ENCODE measurements around the gene LTBP2.

LTBP2 gene

GRCh38 chr14:74611650-74612349 lies at the start of gene LTBP2:
Gene LTBP2 (minus strand): TSS chr14:74612237. CDS start chr14:74611944, 293 bp downstream.
- peak; percentile 65 for DNase-seq (ENCODE audit: low spot score)

- no peak for DNase-seq (ENCODE audit: low spot score)
These were observed 48.8 kb upstream of the LTBP2 start for GRCh38 chr14:74660863-74661262.

GRCh38 chr14:74660167-74660566 lies 48.1 kb upstream of the LTBP2 start:
- no peak for DNase-seq (ENCODE audit: low spot score)

GRCh38 chr14:74658535-74659131 lies 46.6 kb upstream of the LTBP2 start:
- no peak for DNase-seq (ENCODE audit: low spot score)

- DNase-seq (ENCODE audit: low spot score), result no peak
These were observed 44.9 kb upstream of the LTBP2 start for GRCh38 chr14:74656964-74657363.

GRCh38 chr14:74655599-74656395 lies 43.8 kb upstream of the LTBP2 start:
- no peak for DNase-seq (ENCODE audit: low spot score)

- DNase-seq (ENCODE audit: low spot score), result no peak
These were observed 42.9 kb upstream of the LTBP2 start for GRCh38 chr14:74654931-74655330.

GRCh38 chr14:74653386-74654138 lies 41.5 kb upstream of the LTBP2 start:
- DNase-seq (ENCODE audit: low spot score), result no peak

GRCh38 chr14:74652541-74652940 lies 40.5 kb upstream of the LTBP2 start:
- no peak for DNase-seq (ENCODE audit: low spot score)

- DNase-seq (ENCODE audit: low spot score), result no peak
These were observed 39.1 kb upstream of the LTBP2 start for GRCh38 chr14:74650927-74651686.

- DNase-seq (ENCODE audit: low spot score), result no peak
These were observed 37.6 kb upstream of the LTBP2 start for GRCh38 chr14:74649673-74650072.

- DNase-seq (ENCODE audit: low spot score), result no peak
These were observed 37.1 kb upstream of the LTBP2 start for GRCh38 chr14:74649167-74649566.

GRCh38 chr14:74648601-74649000 lies 36.6 kb upstream of the LTBP2 start:
- no peak for DNase-seq (ENCODE audit: low spot score)

- no peak for DNase-seq (ENCODE audit: low spot score)
These were observed 35.8 kb upstream of the LTBP2 start for GRCh38 chr14:74647678-74648461.

GRCh38 chr14:74647061-74647677 lies 35.1 kb upstream of the LTBP2 start:
- DNase-seq (ENCODE audit: low spot score), result no peak

- no peak for DNase-seq (ENCODE audit: low spot score)
These were observed 33.9 kb upstream of the LTBP2 start for GRCh38 chr14:74645756-74646470.

GRCh38 chr14:74645244-74645643 lies 33.2 kb upstream of the LTBP2 start:
- DNase-seq (ENCODE audit: low spot score), result no peak

GRCh38 chr14:74641601-74642391 lies 29.8 kb upstream of the LTBP2 start:
- DNase-seq (ENCODE audit: low spot score), result no peak

- DNase-seq (ENCODE audit: low spot score), result no peak
These were observed 26.9 kb upstream of the LTBP2 start for GRCh38 chr14:74638966-74639365.

Data from D341Med (cell line).